Suppressor macrophage (primary cell): ENCODE results near the gene DZIP3.
A peak's percentile ranks its signal among the peaks of the same experiment; 100 is the strongest.

ENCODE experiments used
- DNase-seq, 4 experiments: peaks; one replicate each; pipeline ENCODE4 v3.0.0-alpha.2; 2020 to 2022
- total RNA-seq, 17 experiments: gene quantifications; one replicate each; lab custom pipeline; 2026; ENCODE audit warnings: mixed read lengths in 6 of 17, inconsistent platforms in 3 of 17; lab: John Stamatoyannopoulos, UW

Gene DZIP3, protein sequence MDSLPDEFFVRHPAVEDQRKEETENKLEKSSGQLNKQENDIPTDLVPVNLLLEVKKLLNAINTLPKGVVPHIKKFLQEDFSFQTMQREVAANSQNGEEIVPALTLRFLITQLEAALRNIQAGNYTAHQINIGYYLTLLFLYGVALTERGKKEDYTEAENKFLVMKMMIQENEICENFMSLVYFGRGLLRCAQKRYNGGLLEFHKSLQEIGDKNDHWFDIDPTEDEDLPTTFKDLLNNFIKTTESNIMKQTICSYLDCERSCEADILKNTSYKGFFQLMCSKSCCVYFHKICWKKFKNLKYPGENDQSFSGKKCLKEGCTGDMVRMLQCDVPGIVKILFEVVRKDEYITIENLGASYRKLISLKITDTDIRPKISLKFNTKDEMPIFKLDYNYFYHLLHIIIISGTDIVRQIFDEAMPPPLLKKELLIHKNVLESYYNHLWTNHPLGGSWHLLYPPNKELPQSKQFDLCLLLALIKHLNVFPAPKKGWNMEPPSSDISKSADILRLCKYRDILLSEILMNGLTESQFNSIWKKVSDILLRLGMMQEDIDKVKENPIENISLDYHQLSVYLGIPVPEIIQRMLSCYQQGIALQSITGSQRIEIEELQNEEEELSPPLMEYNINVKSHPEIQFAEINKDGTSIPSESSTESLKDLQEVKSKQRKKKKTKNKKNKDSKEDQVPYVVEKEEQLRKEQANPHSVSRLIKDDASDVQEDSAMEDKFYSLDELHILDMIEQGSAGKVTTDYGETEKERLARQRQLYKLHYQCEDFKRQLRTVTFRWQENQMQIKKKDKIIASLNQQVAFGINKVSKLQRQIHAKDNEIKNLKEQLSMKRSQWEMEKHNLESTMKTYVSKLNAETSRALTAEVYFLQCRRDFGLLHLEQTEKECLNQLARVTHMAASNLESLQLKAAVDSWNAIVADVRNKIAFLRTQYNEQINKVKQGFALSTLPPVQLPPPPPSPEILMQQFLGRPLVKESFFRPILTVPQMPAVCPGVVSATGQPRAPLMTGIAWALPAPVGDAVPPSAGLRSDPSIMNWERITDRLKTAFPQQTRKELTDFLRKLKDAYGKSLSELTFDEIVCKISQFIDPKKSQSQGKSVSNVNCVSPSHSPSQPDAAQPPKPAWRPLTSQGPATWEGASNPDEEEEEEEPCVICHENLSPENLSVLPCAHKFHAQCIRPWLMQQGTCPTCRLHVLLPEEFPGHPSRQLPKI
- total RNA-seq, result 5.3 to 31.0 (median 18.9) reads per million in 17 experiments

DNA sequence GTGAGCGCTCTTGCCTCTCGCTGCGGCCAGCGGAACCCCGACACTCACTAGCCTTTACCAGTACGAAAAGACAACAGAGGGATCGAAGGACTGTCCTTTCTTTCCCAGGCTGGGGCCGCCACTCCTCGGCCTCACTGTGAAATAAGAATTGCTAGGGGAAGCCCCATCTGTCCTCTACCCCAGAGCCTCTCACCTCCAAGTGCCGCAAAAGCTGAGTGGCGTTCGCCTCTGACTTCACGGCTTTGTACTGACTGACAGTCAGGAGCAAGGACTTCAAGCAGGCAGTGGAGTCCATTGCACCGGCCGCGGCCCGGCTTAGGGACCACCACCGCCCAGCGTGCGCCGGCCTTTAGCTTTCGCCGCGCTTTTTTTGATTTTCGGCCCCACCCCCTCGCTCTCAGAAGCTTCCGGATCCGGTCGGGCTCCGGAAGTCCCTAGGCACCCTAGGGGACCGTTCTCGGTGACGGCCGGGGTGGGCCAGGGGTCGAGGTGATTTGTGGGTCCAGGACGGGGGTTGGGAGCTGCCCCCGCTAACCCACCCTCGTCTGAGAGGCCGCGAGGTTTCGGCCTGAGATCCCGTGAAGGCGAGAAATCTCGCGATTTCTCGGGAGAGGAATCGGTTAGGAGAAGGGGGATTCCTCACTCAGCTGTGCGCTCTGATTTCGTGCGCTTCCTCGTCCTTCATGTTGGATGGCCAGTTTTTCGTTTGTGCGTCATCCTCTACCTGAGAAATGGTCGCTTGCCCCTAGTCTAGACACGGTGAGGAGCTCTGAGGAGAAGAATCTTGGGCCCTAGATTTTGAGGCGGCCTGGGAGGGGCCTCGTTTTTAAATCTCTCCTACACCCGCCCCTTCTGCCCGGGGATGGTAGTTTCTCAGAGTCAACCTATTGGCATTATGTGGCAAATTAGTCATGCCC lies at the start of gene DZIP3, which contains the start of gene CIP2A:
Gene DZIP3, plus strand, starts transcription at position 642 of the 917 bp plus-strand sequence. CDS start 15,685 bp downstream, outside the sequence.
Gene CIP2A, minus strand, starts transcription at position 358 of the 917 bp plus-strand sequence. Its CDS starts 63 bp downstream, at position 295.
- DNase-seq, result peak; percentile 87 to 93 (median 93)

DNA sequence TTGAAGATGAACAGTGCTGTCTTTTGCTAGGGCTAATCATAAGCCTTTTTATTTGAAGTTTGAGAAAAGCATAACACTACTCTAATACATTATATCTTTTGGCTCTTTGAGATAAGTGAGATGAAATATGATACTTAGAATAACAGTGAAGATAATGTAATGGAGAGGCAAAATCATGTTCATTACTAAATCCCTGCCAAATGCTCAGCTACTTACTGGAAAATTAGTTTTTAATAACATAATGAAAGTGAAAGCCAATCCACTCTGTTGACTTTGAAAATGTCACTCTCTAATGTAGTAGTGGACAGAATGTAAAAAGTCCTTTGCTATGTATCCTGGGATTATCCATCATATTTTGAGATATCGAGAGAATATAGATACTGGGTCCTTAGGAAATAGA lies 43.3 kb upstream of the DZIP3 start:
- no peak for DNase-seq

DNA sequence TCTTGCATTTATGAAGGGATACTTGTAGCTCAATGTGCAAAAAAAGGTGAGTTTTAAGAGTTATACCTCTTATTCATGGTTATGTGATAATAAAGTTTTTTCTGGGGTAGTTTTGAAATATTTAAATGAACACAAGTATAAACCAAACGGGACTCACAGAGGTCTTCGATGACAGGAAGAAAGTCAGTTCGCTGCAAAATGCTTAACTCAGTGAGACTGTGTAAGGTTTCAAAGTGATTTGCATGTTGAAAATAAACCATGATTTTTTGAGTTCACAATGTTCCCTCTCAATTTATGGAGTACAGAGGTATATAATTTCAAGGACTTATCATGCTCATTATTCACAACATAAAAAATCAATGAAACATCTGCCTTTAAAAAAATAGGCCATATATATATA lies 42.8 kb upstream of the DZIP3 start:
- no peak for DNase-seq

DNA sequence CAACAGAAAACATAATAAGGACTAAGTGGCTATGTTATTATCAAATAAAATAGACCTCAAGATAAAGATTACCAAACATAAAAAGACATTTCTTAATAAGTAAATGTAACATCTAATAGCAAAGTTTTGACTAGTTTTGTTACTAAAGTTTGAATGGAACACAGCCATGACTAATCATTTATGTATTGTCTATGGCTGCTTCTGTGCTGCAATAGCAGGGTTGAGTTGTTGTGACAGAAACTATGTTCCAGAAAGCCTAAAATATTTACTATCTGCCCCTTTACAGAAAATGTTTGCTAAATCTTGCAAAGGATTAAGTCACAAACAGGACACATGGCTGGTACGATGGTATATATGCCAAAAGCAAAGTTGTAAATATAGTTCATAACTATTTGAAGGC lies 41.2 kb upstream of the DZIP3 start:
- no peak for DNase-seq

DNA sequence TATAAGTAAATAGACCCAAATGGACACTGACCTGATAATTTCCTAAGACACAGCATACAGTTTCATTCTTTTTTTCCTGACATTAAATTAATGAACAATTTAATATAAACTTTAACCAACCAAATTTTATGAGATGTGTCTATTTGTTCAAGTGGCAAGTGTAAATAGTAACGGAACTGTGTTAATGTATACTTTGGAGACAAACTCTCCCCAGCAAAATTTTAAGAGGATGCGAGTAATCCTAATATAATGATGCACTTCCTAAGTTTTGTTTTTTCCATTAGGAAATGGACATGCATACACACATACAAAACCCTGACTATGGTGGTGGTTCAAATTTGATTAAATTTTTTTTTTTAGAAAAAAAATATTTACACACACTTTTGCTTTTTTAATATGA lies 40.6 kb upstream of the DZIP3 start:
- DNase-seq, result no peak

DNA sequence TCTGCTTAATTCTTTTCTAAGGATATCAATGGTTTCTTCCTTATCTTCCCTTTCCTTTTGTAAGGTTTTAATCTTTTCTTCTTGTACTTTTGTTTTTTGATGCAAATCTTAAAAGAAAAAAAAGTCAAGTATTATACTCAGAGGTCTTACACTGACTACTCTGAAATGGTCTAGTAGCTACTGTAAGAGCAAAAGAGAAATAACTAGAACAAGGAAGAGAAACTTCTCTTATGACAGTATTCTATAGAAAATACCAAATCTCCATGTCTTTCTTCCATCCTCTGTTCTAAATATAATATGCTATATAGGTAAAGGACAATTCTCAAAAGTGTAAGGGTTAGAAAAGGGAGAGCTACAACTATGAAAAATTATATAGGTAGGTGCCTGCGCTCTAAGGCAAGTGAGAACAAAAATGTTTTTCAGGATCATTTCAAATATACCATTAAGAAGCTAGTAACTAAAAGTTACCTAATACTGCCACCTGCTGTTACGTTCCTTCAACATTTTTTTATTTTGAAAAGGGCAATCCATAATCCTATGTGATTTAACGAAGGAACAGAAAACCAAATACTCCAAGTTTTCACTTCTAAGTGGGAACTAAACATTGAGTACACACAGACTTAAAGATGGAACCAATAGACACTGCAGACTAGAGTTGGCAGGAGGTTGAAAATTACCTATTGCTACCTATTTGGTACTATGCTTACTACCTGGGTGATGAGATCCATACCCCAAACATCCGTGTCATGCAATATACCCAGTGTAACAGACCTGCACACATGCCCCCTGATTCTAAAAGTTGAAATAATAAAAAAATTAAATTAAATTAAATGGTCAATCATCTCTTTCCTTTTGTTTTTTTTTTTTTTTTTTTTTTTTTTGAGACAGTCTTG lies 37.0 kb upstream of the DZIP3 start:
- peak; percentile 10 to 78 (median 66) for DNase-seq

DNA sequence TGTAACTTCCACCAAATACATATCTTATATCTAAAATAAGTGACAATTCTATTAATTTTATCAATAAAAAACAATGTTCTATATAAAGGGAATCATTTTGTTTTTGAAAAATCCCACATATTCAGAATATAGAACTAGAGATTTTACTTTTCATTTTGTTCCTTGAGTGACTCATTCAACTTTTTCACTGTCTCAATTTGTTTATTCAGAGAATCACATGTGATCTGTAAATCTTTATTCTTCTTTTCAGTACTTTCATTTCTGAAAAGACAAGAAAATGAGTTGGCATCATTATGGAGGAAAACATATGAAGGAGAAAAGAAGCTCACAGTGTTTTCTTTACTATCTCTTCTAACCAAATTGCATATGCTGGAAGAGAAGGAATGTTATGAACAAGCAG lies 35.3 kb upstream of the DZIP3 start:
- DNase-seq, result no peak

DNA sequence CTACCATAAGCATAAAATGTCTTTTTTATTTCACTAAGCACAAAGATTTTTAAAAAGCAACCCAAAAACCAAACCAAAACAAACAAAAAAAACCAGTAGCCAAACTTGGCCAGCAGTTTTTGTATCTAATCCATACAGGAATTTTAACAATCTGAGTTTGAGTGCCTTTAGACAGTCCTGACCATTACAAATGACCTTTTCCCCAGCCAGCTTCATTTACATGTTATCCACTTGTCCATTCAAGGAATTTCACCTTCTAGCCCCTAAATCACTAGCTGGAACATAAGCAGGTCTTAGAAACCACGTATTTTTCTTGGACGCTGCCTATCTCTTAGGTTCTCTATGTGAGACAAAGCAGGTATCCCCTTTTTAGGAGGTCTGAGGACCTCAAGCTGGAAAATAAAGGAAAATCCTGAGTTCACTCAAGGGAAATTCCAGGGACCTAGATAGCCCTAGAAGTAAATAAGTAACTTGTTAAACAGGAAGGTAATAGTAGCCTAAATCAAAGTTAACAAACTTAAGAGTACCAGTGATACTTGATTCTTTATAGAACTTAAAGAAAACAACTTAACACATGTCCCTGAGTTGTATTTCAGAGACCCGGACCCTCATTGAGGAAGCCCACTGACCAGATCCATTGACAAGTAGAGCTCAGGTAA lies 34.5 kb upstream of the DZIP3 start:
- no peak for DNase-seq

DNA sequence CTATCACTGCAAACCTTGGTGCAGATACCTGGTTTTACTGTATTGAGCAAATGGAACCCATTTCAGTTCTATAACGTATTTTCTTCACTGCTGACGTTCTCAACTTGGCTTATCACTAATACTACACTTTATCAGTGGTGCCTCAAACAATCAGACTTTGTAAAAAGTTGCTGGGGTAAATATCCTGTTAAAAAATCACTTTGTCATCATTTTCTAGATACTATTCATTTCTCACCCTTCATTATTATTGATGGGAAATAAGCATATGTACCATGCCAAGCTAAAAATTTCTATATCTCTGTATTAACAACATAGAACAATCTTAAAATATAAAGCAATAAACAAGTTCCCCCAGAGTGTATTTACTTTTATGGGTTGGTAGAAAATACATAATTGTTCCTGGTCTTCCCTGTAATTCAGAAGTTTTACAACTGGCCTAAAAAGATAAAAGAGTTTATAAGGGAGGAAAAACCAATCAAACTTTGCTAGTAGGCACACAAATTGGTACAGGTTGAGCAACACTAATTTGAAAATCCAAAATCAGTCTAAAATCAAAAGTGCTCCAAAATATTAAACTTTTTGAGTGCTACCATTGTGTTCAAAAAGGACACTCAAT lies 33.4 kb upstream of the DZIP3 start:
- no peak for DNase-seq

DNA sequence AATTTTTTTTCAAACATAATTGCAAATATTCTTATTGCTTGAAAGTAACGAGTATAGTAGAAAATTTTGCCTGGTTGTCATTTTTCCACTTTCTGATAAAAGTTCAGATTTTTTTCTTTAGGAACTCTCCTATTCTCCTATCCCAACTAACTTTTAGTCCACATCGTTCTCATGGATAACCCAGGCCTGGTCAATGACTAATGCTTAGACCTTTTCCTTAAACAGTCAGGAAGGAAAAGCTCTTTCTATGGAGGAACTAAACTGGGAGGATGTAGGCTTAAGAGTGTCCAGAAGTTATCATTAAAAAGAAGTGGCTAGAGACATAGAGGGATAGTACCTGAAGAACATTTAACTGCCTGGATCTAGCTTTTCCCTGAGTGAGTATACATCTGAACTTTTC lies 27.0 kb upstream of the DZIP3 start:
- no peak for DNase-seq

DNA sequence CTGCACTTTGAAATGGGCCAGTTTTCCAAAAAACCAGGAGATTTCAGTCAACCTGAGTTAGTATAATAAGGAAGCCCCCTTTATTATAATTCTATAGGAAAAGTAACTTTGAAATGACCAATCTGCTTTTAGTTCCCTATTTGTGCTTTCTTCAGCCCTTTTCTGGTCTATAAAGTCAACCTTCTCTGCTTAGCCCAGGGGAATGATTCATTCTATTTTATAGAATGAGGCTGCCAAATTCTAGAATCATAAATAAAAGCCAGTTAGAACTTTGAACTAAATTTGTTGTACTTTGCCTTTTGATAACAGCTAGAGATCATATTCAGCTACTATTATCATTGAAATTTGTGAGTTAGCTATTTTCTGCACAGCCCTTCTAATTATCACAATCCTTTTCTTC lies 25.0 kb upstream of the DZIP3 start:
- no peak for DNase-seq

DNA sequence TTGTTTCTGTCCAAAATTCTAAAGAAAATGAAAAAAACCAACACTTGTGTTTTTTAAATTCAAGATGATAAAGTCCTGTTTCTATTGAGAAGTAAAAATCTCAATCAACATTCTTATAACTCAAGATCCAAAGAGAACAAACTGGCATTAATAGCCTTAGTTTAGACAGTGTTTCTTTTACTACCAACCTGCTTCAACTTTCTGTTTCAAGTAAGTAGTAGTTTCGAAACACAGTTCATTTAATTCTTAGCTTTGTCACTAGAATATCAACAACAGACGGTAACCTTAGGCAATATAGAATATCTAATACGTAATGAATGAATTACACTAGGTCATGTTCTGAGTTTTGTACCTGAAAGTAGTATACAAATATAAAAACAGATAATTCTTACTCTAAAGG lies 24.0 kb upstream of the DZIP3 start:
- no peak for DNase-seq

DNA sequence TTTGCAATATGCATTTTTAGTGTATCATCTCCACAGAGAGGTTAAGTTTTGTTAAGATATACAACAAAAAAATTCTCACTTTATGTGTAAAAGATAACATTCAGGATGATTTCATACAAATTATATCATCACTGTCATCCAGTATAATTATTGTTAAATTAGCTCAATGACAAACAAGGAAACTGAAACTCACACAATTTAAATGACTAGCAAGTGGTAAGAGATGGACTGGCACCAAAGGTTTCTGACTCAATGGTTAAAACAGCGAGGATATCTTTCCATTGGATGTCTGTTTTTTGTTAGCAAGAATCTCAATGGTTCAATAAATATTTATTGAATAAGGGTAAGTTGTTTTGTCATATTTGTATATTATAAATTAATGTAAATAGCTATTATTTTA lies 22.9 kb upstream of the DZIP3 start:
- DNase-seq, result no peak

DNA sequence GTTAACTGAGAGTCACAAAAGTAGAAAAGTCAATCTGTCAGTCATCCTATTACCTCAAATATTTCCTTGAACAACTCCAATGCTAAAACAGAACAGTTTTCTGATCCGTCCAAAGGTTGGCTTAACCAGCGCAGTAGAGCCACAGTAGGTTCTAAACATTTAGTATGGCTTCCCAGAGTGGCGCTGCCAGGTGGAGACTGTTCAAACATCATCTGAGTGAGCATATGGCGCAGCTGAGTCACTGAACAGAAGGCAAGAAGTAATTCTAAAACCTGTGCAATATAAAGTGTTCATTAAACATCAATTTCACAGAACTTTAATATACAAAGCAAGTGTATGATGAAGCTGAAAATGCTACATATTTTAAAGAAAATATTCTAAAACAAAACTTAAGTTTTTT lies 20.2 kb upstream of the DZIP3 start:
- no peak for DNase-seq

DNA sequence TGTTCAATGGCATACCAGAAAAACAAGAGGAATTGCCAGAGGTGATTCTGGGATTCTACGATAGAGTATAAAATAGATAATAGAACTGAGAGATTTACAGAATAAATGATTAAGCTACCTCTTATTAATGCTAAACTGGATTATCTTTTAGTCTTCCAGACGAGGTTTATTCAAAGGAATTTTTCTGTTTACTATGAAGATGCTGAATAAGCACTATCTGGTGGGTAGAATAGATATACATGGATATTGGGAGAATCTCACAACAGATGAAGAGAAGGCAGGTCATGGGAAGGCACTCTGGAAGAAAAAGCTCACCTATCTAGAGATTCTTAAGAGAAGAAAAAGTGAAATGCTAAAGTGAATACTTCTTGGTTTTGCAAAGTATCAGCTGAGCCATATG lies 11.5 kb upstream of the DZIP3 start:
- DNase-seq, result no peak

DNA sequence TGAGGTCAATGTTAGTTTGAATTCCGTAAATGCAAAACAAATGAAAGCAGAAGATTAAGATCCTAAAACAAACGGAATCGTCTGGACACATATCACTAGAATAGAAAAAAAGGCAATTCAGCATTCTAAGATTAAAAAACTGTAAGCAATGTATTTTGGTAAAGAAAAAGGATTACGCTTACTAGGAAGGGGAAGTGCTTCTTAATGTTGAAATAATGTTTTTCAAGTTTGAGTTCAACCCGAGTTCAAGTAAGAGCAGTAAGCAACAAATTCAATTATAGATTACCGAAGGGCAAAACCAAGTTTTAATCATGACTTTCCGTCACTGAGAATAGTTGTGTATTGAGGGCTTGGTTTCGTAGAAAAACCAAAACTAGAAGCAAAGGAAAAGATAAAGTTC lies 921 bp upstream of the DZIP3 start:
- DNase-seq, result peak; percentile 7 to 76 (median 38)

DNA sequence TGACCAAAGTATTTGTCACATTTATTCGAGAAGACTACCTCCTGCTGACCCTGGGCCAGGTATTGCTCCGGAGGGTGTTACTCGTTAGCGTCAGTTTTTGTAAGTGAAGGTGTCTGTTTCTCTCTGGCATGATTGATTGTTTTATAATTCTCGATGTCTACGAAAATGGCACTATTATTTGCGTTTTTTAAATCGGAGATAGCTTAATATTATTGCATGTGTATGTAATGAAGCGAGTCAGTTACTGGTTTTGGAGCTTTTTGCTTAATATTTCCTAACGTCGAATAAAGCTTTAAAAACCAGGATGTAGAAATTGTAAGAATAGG lies 439 bp downstream of the DZIP3 start:
- no peak for DNase-seq

DNA sequence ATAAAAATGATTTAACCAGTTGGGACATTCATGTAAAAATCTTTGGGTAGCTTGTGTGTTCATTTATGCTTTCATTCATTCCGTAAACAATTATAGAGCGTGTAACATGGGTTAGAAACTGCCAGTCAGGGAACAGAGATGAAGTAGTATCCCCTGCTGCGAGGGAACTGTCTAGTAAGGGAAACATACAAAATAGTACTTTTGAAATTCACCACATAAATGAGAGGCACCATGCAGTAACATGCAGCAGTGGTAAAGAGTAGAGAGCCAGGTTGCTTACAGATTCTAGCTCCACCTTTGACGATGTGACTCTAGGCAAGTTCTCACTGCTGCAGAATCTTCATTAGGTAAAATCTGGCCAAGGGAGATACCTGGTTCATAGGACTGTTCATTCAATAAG lies 938 bp downstream of the DZIP3 start:
- peak in 2 of 4 experiments; percentile 8 to 24 for DNase-seq

DNA sequence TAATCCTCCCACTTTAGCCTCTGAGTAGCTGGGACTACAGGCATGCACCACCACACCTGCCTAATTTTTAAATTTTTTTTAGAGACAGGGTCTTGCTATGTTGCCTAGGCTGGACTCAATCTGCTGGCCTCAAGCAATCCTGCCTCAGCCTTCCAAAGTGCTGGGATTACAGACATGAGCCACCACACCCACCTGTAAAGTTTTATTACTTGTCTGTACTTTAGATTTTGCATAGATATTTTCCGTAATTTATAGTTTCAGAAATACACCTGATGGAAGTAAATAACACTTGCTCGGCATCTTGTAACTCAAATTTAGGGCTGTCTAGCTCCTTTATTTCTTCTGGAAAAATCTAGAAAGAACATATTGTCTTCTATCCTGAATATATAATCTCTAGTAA lies 5.8 kb downstream of the DZIP3 start:
- DNase-seq, result no peak

DNA sequence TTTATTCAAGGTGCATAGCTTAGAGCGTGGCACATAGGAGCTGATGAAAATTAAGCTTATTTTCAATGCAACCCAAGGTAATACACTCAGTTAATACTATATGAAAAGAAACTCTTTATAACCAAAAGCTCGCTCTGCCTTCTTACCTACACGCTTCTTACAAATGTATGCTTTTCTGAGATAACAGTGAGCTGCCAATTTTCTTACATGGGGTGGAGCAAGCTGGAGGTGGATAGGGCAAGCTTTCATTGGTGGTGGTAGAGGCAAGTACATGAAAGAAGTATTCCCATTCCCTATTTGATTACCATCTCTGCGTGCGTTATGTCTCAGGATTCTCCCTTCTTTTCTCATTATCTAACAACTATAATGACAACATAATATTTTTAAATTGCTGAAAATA lies 8.9 kb downstream of the DZIP3 start:
- no peak for DNase-seq
